ENCODE data around the gene IL6ST.

- TF ChIP-seq, protein P1, sequence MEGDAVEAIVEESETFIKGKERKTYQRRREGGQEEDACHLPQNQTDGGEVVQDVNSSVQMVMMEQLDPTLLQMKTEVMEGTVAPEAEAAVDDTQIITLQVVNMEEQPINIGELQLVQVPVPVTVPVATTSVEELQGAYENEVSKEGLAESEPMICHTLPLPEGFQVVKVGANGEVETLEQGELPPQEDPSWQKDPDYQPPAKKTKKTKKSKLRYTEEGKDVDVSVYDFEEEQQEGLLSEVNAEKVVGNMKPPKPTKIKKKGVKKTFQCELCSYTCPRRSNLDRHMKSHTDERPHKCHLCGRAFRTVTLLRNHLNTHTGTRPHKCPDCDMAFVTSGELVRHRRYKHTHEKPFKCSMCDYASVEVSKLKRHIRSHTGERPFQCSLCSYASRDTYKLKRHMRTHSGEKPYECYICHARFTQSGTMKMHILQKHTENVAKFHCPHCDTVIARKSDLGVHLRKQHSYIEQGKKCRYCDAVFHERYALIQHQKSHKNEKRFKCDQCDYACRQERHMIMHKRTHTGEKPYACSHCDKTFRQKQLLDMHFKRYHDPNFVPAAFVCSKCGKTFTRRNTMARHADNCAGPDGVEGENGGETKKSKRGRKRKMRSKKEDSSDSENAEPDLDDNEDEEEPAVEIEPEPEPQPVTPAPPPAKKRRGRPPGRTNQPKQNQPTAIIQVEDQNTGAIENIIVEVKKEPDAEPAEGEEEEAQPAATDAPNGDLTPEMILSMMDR (conservative IDR thresholded peaks at IDR 0.05), result no peak
- TF ChIP-seq EZH2 (IDR thresholded peaks at IDR 0.05; ENCODE audit: low read depth), result no peak
These were observed 76.4 kb downstream of the IL6ST start for GRCh38 chr5:55918087-55919035.

Data from PC-9 (cell line).